Tongue (tissue), 2 donors: Measurements from ENCODE around the gene PSORS1C2. TPM values are rescaled to one million over a fixed set of nuclear protein-coding genes. Genes with fewer than 3 reads are reported as not detected.
A peak's percentile ranks its signal among the peaks of the same experiment; 100 is the strongest.
"Not testable (repeated sequence)": the region's sequence is repeated elsewhere in the genome, so short reads cannot be mapped to it uniquely, and the experiment has no call there.

ENCODE experiments used
- DNase-seq: peaks from one replicate; pipeline ENCODE4 v3.0.0-alpha.2; 2015
- total RNA-seq: library from RNA; depleted of rRNA; stranded (reverse); fragments of >200 nt; gene quantifications from one replicate; pipeline ENCODE4 v1.2.3, GENCODE V29; 2014

PSORS1C2 gene
- not detected for total RNA-seq

GRCh38 chr6:31138982-31139381 is at the start of gene PSORS1C2:
Gene PSORS1C2 (minus strand): TSS chr6:31139066. CDS start chr6:31139026, 40 bp downstream.
- no peak for DNase-seq

- no peak for DNase-seq
These were observed 48.9 kb upstream of the PSORS1C2 start for GRCh38 chr6:31187780-31188194.

- no peak for DNase-seq
These were observed 47.3 kb upstream of the PSORS1C2 start for GRCh38 chr6:31186052-31186734.

- not testable (repeated sequence) for DNase-seq
These were observed 46.8 kb upstream of the PSORS1C2 start for GRCh38 chr6:31185695-31186051.

GRCh38 chr6:31183859-31184258 is 45.0 kb upstream of the PSORS1C2 start:
- not testable (repeated sequence) for DNase-seq

GRCh38 chr6:31183287-31183686 is 44.4 kb upstream of the PSORS1C2 start:
- DNase-seq: not testable (repeated sequence)

- peak; percentile 88 for DNase-seq
These were observed 41.6 kb upstream of the PSORS1C2 start for GRCh38 chr6:31180500-31180899.

- DNase-seq: no peak
These were observed 41.0 kb upstream of the PSORS1C2 start for GRCh38 chr6:31179896-31180295.

- DNase-seq: no peak
These were observed 40.1 kb upstream of the PSORS1C2 start for GRCh38 chr6:31179042-31179386.

- DNase-seq: no peak
These were observed 39.5 kb upstream of the PSORS1C2 start for GRCh38 chr6:31178143-31179041.

GRCh38 chr6:31175971-31176370 is 37.1 kb upstream of the PSORS1C2 start:
- peak; percentile 74 for DNase-seq

GRCh38 chr6:31174378-31174777 is 35.5 kb upstream of the PSORS1C2 start:
- DNase-seq: no peak

- no peak for DNase-seq
These were observed 34.5 kb upstream of the PSORS1C2 start for GRCh38 chr6:31173406-31173805.

- DNase-seq: no peak
These were observed 34.1 kb upstream of the PSORS1C2 start for GRCh38 chr6:31172973-31173384.

- DNase-seq: no peak
These were observed 33.4 kb upstream of the PSORS1C2 start for GRCh38 chr6:31171931-31172905.

GRCh38 chr6:31170987-31171671 is 32.3 kb upstream of the PSORS1C2 start:
- DNase-seq: no peak

- DNase-seq: no peak
These were observed 31.7 kb upstream of the PSORS1C2 start, which contains the start of gene POU5F1 for GRCh38 chr6:31170600-31170881. Gene POU5F1 (minus strand): TSS chr6:31170682. CDS start chr6:31170620, 62 bp downstream.

GRCh38 chr6:31169858-31170599 is 31.2 kb upstream of the PSORS1C2 start:
- not testable (repeated sequence) for DNase-seq

GRCh38 chr6:31169123-31169857 is 30.4 kb upstream of the PSORS1C2 start:
- no peak for DNase-seq

GRCh38 chr6:31168606-31169005 is 29.7 kb upstream of the PSORS1C2 start:
- no peak for DNase-seq
